K562 (cell line): ENCODE data around the gene TBL1X. TPM values are rescaled to one million over a fixed set of nuclear protein-coding genes. Genes with fewer than 3 reads are reported as not detected.
A peak's percentile ranks its signal among the peaks of the same experiment; 100 is the strongest.

Experiments used
- ATAC-seq: fragments of 200-7000 bp; cut with Tn5 transposase; 3 replicates; pipeline ENCODE4 v1.9.1; 2020; ENCODE audit warnings: moderate library complexity
- BruUV-seq: library from RNA; stranded (reverse); fragments of 400-500 nt; replicated peaks from 2 replicates; lab custom pipeline; 2021; lab: Mats Ljungman, UMichigan
- CTCF ChIA-PET: fragments of 300-600 bp; formaldehyde crosslinking; extraction: SDS; loops from one replicate; lab custom pipeline; 2021; ENCODE audit warnings: low intra/inter-chr PET ratio; lab: Yijun Ruan, JAX
- POLR2A ChIA-PET: fragments of 300-600, 350-650 bp; sonication (Branson Sonifier 250); formaldehyde crosslinking; extraction: SDS; loops from one replicate; lab custom pipeline; 2021; ENCODE audit warnings: antibody characterized with exemption, inconsistent platforms; lab: Yijun Ruan, JAX
- DNase-seq, 4 experiments: peaks; one replicate each; pipeline versions ENCODE4 v3.0.0 to v3.0.0-alpha.2; 2011 to 2018; ENCODE audit warnings: low spot score in 3 of 4, mixed read lengths in 3 of 4; ENCODE audit errors: extremely low read depth in 1 of 4
- FAIRE-seq: peaks from 2 replicates; lab custom pipeline; 2011; peaks lifted over from hg19 to GRCh38; lab: Jason Lieb, UNC
- H2AFZ ChIP-seq: 2 replicates; pipeline ENCODE4 v1.6.0; 2011; ENCODE audit warnings: low read depth, low read length, control low read depth, inconsistent platforms
- H3K27ac ChIP-seq: fragments of 200-600 bp; 3 replicates; pipeline ENCODE4 v1.8.0; 2011; ENCODE audit warnings: low read depth, mild to moderate bottlenecking, control low read depth, inconsistent platforms, low read length, moderate library complexity, mixed read lengths; ENCODE audit errors: extremely low read depth
- H3K27me3 ChIP-seq, 2 experiments: fragments of 300-600 bp in 1 of 2; 2 replicates in 1 of 2; 3 replicates in 1 of 2; pipeline versions ENCODE4 v1.6.0 to v1.8.0; 2011; ENCODE audit warnings: inconsistent platforms in 2 of 2, low read length in 2 of 2, mild to moderate bottlenecking in 1 of 2, mixed read lengths in 1 of 2, moderate library complexity in 1 of 2; ENCODE audit not compliant: control insufficient read depth in 2 of 2, insufficient read depth in 2 of 2
- H3K36me3 ChIP-seq: fragments of 300-600 bp; 3 replicates; pipeline ENCODE4 v1.8.0; 2011; ENCODE audit warnings: mild to moderate bottlenecking, low read length, inconsistent platforms; ENCODE audit not compliant: control insufficient read depth, insufficient read depth
- H3K4me1 ChIP-seq, 2 experiments: fragments of 200-600 bp in 1 of 2; replicated peaks in 1 of 2; 2 replicates in 1 of 2; 3 replicates in 1 of 2; pipeline versions ENCODE4 v1.5.1 to v1.8.0; 2011; ENCODE audit warnings: inconsistent platforms in 2 of 2, low read length in 2 of 2, mild to moderate bottlenecking in 1 of 2, mixed read lengths in 1 of 2, moderate library complexity in 1 of 2; ENCODE audit not compliant: control insufficient read depth in 2 of 2, insufficient read depth in 2 of 2
- H3K4me2 ChIP-seq: 2 replicates; pipeline ENCODE4 v1.6.1; 2011; ENCODE audit warnings: low read length, control low read depth, inconsistent platforms, mixed read lengths; ENCODE audit not compliant: insufficient read depth
- H3K4me3 ChIP-seq: fragments of 200-600 bp; sonication (generic), shearing (Covaris generic); 2 replicates; pipeline ENCODE4 v1.5.1; 2016; ENCODE audit warnings: control low read depth, inconsistent platforms
- H3K79me2 ChIP-seq: fragments of 200-600 bp; 3 replicates; pipeline ENCODE4 v1.8.0; 2011; ENCODE audit warnings: low read length, inconsistent platforms; ENCODE audit not compliant: control insufficient read depth, insufficient read depth
- H3K9ac ChIP-seq, 2 experiments: 2 replicates each; pipeline versions ENCODE4 v1.6.0 to v1.6.1; 2011; ENCODE audit warnings: low read depth in 2 of 2, low read length in 2 of 2, control low read depth in 1 of 2, inconsistent platforms in 1 of 2, mild to moderate bottlenecking in 1 of 2, mixed read lengths in 1 of 2; ENCODE audit not compliant: insufficient read depth in 1 of 2
- H3K9me1 ChIP-seq: one replicate; pipeline ENCODE4 v1.6.0; 2011; ENCODE audit warnings: inconsistent platforms, mild to moderate bottlenecking, low read length, moderate library complexity; ENCODE audit not compliant: control insufficient read depth, insufficient read depth
- H3K9me3 ChIP-seq: replicated peaks from 2 replicates; pipeline ENCODE4 v1.5.1; 2011; ENCODE audit warnings: low read depth, low read length, inconsistent platforms; ENCODE audit not compliant: control insufficient read depth, insufficient read depth
- H4K20me1 ChIP-seq: replicated peaks from 2 replicates; pipeline ENCODE4 v1.6.1; 2011; ENCODE audit warnings: low read length, inconsistent platforms, mixed read lengths; ENCODE audit not compliant: control insufficient read depth, insufficient read depth
- ADNP ChIP-seq: fragments of 200-800 bp; sonication (Bioruptor generic); IDR thresholded peaks from 2 replicates; pipeline ENCODE4 v1.6.1; 2016; ENCODE audit warnings: missing genetic modification characterization, missing compliant biosample characterization
- ARNT ChIP-seq, 2 experiments: fragments of 450-650 bp; IDR thresholded peaks; 2 replicates each; pipeline ENCODE4 v1.6.1; 2016; ENCODE audit warnings: mild to moderate bottlenecking in 1 of 2
- C11orf30 ChIP-seq: fragments of 450-650 bp; IDR thresholded peaks from 2 replicates; pipeline ENCODE4 v1.6.1; 2016; ENCODE audit warnings: low read depth, mild to moderate bottlenecking
- CGGBP1 ChIP-seq: fragments of 250-450 bp; sonication (Bioruptor Pico); IDR thresholded peaks from 2 replicates; pipeline ENCODE4 v1.9.0; 2021; ENCODE audit warnings: mild to moderate bottlenecking
- DNMT1 ChIP-seq: fragments of 450-650 bp; IDR thresholded peaks from 2 replicates; pipeline ENCODE4 v1.6.1; 2016; ENCODE audit warnings: antibody characterized with exemption, mild to moderate bottlenecking
- E2F5 ChIP-seq: sonication (generic); formaldehyde crosslinking; IDR thresholded peaks from 2 replicates; pipeline ENCODE4 v1.8.0; 2022; ENCODE audit warnings: mild to moderate bottlenecking, missing genetic modification reagents
- FOXK1 ChIP-seq: sonication (generic); formaldehyde crosslinking; IDR thresholded peaks from 2 replicates; pipeline ENCODE4 v1.8.0; 2022; ENCODE audit warnings: missing genetic modification reagents, mild to moderate bottlenecking, borderline replicate concordance
- NFE2 ChIP-seq: IDR thresholded peaks from 2 replicates; pipeline ENCODE4 v1.6.1; 2014; ENCODE audit warnings: antibody characterized with exemption, low read depth
- PATZ1 ChIP-seq: fragments of 250-450 bp; sonication (Bioruptor Pico); IDR thresholded peaks from 2 replicates; pipeline ENCODE4 v1.5.0; 2020; ENCODE audit warnings: mild to moderate bottlenecking, borderline replicate concordance
- PHF8 ChIP-seq: fragments of 200-600 bp; sonication (generic); IDR thresholded peaks from 2 replicates; pipeline ENCODE4 v1.6.1; 2012; ENCODE audit warnings: mixed run types, mild to moderate bottlenecking, inconsistent platforms, low read length, moderate library complexity, borderline replicate concordance
- PTTG1 ChIP-seq: fragments of 450-650 bp; IDR thresholded peaks from 2 replicates; pipeline ENCODE4 v1.6.1; 2016; ENCODE audit warnings: low read depth, mild to moderate bottlenecking, missing genetic modification characterization, missing compliant biosample characterization
- THRAP3 ChIP-seq: fragments of 450-650 bp; IDR thresholded peaks from 2 replicates; pipeline ENCODE4 v1.6.1; 2016; ENCODE audit warnings: mild to moderate bottlenecking, inconsistent platforms, borderline replicate concordance
- ZBTB33 ChIP-seq: sonication (generic); formaldehyde crosslinking; IDR thresholded peaks from 2 replicates; pipeline ENCODE4 v1.8.1; 2023; ENCODE audit warnings: mild to moderate bottlenecking, missing genetic modification reagents
- ZNF316 ChIP-seq: fragments of 450-650 bp; IDR thresholded peaks from 2 replicates; pipeline ENCODE4 v1.6.1; 2016
- ZNF780A ChIP-seq: fragments of 250-450 bp; sonication (Bioruptor Pico); IDR thresholded peaks from 2 replicates; pipeline ENCODE4 v1.5.0; 2021; ENCODE audit warnings: mild to moderate bottlenecking
- WGBS: fragments of 100-300 bp; shearing (Covaris generic); methylation state at CpG from one replicate; pipeline ENCODE4 v1.1.6; 2016; ENCODE audit warnings: low coverage, mixed read lengths; ENCODE audit not compliant: insufficient coverage; ENCODE audit errors: missing lambda C conversion rate; 5-methylcytosine and 5-hydroxymethylcytosine counted together
- in situ Hi-C: fragments of 300-500 bp; cut with MboI; formaldehyde crosslinking; loops from 4 replicates; pipeline ENCODE4 v1.15.0; 2018; ENCODE audit warnings: inconsistent platforms, mixed read lengths
- intact Hi-C: fragments of 100-400 bp; cut with micrococcal nuclease; formaldehyde crosslinking; loops from 2 replicates; pipeline ENCODE4 v1.14.2; 2022
- polyA plus RNA-seq, 8 experiments: library from polyadenylated mRNA; depleted of rRNA in 4 of 8; stranded (reverse) in 5 of 8; unstranded in 3 of 8; fragments of >200 nt; fragmentation: Nextera tagmentation in 2 of 8; fragmentation: Illumina TruSeq in 1 of 8; extraction: Ambion mirVana in 2 of 8; extraction: Trizol in 1 of 8; gene quantifications; 2 replicates each; pipeline versions ENCODE4 v1.2.1 to v1.2.3, GENCODE V29; 2011 to 2014; ENCODE audit warnings: inconsistent platforms in 1 of 8, missing spikeins in 1 of 8
- total RNA-seq, 7 experiments: library from RNA; depleted of rRNA in 6 of 7; stranded (reverse); fragments of >200 nt in 6 of 7; fragmentation: Illumina TruSeq in 2 of 7; extraction: Trizol in 2 of 7; gene quantifications; 2 replicates each; pipeline versions ENCODE4 v1.2.1 to v1.2.3, GENCODE V29; 2011 to 2021; ENCODE audit warnings: low replicate concordance in 1 of 7
- TF ChIP-seq, protein P1 (sequence below): fragments of 450-650 bp; IDR thresholded peaks from 2 replicates; pipeline ENCODE4 v1.6.1; 2016; ENCODE audit warnings: low read depth, mild to moderate bottlenecking, moderate library complexity
- TF ChIP-seq, protein P2 (sequence below): fragments of 250-450 bp; sonication (Bioruptor Pico); IDR thresholded peaks from 2 replicates; pipeline ENCODE4 v1.8.0; 2022; ENCODE audit warnings: inconsistent platforms, mild to moderate bottlenecking, moderate library complexity, borderline replicate concordance

The TBL1X gene
- total and polyA plus RNA-seq, 9 of the 15 experiments (the other 6 are each of a cell fraction or from before 2014, with no cell fraction given), result 6.0 to 49.6 (median 19.7) TPM

- no peak for ATAC-seq
- Histone ChIP-seq H3K9ac (no peak overlapping the region), H2AFZ (no peak overlapping the region), H3K4me3 (no peak overlapping the region), H3K27ac (no peak overlapping the region), H3K9me3 (no peaks in the 10 kb centered on the region), H3K36me3 (no peaks in the 10 kb centered on the region), H3K9me1 (no peaks in the 10 kb centered on the region), H3K27me3 (no peaks in the 10 kb centered on the region), H4K20me1 (no peaks in the 10 kb centered on the region), H3K79me2 (no peaks in the 10 kb centered on the region), H3K4me1 (peaks cover 0 to 3% of the 10 kb centered on the region in 2 experiments; a peak in 3 of 5 replicates), H3K4me2 (no peak overlapping the region)
- ChIA-PET CTCF (no interaction called here), POLR2A (no interaction called here)
- intact Hi-C loops (no loop called here), in situ Hi-C loops (no loop called here)
- no TSS peak for BruUV-seq
- DNase-seq, result no peak
- FAIRE-seq, result no peak
- WGBS, result 10% methylated on average over 1 of the region's 1 CpG
- TF ChIP-seq ZNF780A (no peak), C11orf30 (peak; percentile 48; the same call in 1 of the 2 replicates), ZBTB33 (CRISPR knock-in tag) (no peak), PHF8 (no peak), NFE2 (0 out of 2 replicates have a peak, but pooled peaks have one; percentile 10), FOXK1 (CRISPR knock-in tag) (no peak), THRAP3 (no peak), CGGBP1 (CRISPR knock-in tag) (no peak), PATZ1 (CRISPR knock-in tag) (no peak), PTTG1 (tag) (no peak), ARNT (IDR thresholded peaks at IDR 0.05) (no peak), ADNP (tag) (no peak), E2F5 (no peak), ZNF316 (peak; percentile 62), DNMT1 (no peak)
- TF ChIP-seq, protein P1, sequence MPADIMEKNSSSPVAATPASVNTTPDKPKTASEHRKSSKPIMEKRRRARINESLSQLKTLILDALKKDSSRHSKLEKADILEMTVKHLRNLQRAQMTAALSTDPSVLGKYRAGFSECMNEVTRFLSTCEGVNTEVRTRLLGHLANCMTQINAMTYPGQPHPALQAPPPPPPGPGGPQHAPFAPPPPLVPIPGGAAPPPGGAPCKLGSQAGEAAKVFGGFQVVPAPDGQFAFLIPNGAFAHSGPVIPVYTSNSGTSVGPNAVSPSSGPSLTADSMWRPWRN, result no peak
- TF ChIP-seq, protein P2, sequence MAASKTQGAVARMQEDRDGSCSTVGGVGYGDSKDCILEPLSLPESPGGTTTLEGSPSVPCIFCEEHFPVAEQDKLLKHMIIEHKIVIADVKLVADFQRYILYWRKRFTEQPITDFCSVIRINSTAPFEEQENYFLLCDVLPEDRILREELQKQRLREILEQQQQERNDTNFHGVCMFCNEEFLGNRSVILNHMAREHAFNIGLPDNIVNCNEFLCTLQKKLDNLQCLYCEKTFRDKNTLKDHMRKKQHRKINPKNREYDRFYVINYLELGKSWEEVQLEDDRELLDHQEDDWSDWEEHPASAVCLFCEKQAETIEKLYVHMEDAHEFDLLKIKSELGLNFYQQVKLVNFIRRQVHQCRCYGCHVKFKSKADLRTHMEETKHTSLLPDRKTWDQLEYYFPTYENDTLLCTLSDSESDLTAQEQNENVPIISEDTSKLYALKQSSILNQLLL (CRISPR knock-in tag), result no peak
Observed at GRCh38 chrX:9436812-9437211, 28.0 kb upstream of the TBL1X start.
